ENCODE results near the gene CKS2. TPM values are rescaled to one million over a fixed set of nuclear protein-coding genes. Genes with fewer than 3 reads are reported as not detected.

CKS2 gene
- polyA plus RNA-seq, 1 donor from 2014 or later = 48.5 TPM

DNA sequence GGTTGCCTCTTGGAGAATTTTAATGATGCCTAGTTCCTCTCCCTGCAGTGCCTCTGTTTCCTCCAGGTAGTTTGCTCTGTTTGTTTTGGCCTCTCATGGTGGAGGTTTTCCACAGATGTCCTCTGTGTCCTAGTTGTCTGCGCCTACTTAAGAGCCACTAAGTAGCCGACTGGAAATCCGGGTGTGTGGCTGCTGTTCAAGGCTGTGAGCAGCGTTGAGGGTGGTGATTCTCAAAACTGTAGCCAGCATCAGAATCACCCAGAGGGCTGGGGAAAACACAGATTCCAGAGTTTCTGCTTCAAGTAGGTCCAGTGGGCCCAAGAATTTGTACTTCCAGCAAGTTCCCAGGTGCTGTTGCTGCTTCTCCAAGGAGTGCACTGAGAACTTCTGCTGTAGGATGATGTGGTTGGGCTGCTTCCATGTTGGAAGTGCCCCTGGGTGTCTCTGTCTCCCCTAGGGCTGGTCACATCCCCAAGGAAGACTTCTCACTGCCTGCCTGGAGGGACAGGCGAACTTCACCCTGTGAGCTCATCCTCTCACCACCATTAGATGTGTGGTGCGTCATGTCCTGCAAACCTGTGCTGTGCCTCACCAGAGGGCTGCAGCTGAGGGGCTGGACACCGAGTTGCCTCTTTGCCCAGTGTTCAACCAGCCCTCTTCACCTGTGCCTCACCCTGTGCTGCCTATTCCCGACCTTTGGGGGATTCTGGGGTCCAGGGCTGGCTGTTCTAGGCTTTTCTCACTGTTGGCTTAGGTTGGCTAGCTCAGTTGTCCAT lies 42.1 kb downstream of the CKS2 start:
- Histone ChIP-seq H3K9ac (ENCODE audit: low read length) (no peak overlapping the region), H3K9me2 (ENCODE audit: insufficient read depth, low read length) (no peaks in the 10 kb centered on the region), H4K20me1 (ENCODE audit: insufficient read depth) (no peaks in the 10 kb centered on the region), H3K9me3 (ENCODE audit: low read length) (no peaks in the 10 kb centered on the region), H3F3A (ENCODE audit: insufficient read depth, low read length, poor library complexity, severe bottlenecking) (no peaks in the 10 kb centered on the region), H2AFZ (ENCODE audit: low read depth, low read length) (no peak overlapping the region), H3K36me3 (ENCODE audit: insufficient read depth, low read length) (peaks cover 12% of the 10 kb centered on the region), H3K27ac (ENCODE audit: low read length) (no peak overlapping the region), H3K79me2 (replicated peaks; ENCODE audit: insufficient read depth, low read length) (no peaks in the 10 kb centered on the region), H3K4me2 (ENCODE audit: low read length) (no peak overlapping the region), H3K4me3 (ENCODE audit: low read length) (no peak overlapping the region), H3K27me3 (ENCODE audit: insufficient read depth, low read depth, low read length) (no peaks in the 10 kb centered on the region)
- TF ChIP-seq TAF1 (IDR thresholded peaks at IDR 0.05; ENCODE audit: low read depth) (no peak), RAD21 (conservative IDR thresholded peaks at IDR 0.05) (no peak), SMC3 (conservative IDR thresholded peaks at IDR 0.05; ENCODE audit: poor library complexity) (no peak), EZH2 (IDR thresholded peaks at IDR 0.05; ENCODE audit: borderline replicate concordance, insufficient read depth, low read length, poor library complexity, severe bottlenecking) (no peak), POLR2AphosphoS5 (IDR thresholded peaks at IDR 0.05) (no peak), EP300 (conservative IDR thresholded peaks at IDR 0.05; ENCODE audit: poor library complexity, severe bottlenecking) (no peak), MXI1 (conservative IDR thresholded peaks at IDR 0.05; ENCODE audit: poor library complexity, severe bottlenecking) (no peak)
- TF ChIP-seq, protein P1, sequence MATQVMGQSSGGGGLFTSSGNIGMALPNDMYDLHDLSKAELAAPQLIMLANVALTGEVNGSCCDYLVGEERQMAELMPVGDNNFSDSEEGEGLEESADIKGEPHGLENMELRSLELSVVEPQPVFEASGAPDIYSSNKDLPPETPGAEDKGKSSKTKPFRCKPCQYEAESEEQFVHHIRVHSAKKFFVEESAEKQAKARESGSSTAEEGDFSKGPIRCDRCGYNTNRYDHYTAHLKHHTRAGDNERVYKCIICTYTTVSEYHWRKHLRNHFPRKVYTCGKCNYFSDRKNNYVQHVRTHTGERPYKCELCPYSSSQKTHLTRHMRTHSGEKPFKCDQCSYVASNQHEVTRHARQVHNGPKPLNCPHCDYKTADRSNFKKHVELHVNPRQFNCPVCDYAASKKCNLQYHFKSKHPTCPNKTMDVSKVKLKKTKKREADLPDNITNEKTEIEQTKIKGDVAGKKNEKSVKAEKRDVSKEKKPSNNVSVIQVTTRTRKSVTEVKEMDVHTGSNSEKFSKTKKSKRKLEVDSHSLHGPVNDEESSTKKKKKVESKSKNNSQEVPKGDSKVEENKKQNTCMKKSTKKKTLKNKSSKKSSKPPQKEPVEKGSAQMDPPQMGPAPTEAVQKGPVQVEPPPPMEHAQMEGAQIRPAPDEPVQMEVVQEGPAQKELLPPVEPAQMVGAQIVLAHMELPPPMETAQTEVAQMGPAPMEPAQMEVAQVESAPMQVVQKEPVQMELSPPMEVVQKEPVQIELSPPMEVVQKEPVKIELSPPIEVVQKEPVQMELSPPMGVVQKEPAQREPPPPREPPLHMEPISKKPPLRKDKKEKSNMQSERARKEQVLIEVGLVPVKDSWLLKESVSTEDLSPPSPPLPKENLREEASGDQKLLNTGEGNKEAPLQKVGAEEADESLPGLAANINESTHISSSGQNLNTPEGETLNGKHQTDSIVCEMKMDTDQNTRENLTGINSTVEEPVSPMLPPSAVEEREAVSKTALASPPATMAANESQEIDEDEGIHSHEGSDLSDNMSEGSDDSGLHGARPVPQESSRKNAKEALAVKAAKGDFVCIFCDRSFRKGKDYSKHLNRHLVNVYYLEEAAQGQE (IDR thresholded peaks at IDR 0.05; ENCODE audit: borderline replicate concordance) = no peak
- TF ChIP-seq, protein P2, sequence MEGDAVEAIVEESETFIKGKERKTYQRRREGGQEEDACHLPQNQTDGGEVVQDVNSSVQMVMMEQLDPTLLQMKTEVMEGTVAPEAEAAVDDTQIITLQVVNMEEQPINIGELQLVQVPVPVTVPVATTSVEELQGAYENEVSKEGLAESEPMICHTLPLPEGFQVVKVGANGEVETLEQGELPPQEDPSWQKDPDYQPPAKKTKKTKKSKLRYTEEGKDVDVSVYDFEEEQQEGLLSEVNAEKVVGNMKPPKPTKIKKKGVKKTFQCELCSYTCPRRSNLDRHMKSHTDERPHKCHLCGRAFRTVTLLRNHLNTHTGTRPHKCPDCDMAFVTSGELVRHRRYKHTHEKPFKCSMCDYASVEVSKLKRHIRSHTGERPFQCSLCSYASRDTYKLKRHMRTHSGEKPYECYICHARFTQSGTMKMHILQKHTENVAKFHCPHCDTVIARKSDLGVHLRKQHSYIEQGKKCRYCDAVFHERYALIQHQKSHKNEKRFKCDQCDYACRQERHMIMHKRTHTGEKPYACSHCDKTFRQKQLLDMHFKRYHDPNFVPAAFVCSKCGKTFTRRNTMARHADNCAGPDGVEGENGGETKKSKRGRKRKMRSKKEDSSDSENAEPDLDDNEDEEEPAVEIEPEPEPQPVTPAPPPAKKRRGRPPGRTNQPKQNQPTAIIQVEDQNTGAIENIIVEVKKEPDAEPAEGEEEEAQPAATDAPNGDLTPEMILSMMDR (IDR thresholded peaks at IDR 0.05; ENCODE audit: poor library complexity, severe bottlenecking) = no peak

DNA sequence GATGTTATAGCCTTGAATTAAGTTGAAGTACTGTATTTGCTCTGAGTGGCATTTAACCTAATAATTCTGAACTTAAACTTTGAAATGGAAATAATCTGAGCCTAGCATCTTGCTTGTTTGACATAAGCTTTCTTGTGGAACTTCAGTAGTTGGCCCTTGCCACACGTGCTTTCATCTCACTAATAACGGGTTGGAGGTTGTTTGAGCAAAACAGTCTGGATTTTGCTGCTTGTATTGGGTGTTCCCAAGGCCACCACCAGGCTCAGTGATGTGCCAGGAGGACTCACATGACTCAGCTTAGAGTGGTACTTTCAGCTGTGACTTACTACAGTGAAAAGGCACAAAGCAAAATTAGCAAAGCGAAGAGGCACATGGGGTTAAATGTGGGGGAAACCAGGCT lies 43.0 kb downstream of the CKS2 start:
- Histone ChIP-seq H4K20me1 (ENCODE audit: insufficient read depth) (no peaks in the 10 kb centered on the region), H2AFZ (ENCODE audit: low read depth, low read length) (no peak overlapping the region), H3K27me3 (ENCODE audit: insufficient read depth, low read depth, low read length) (no peaks in the 10 kb centered on the region), H3K9me3 (ENCODE audit: low read length) (no peaks in the 10 kb centered on the region), H3K9me2 (ENCODE audit: insufficient read depth, low read length) (no peaks in the 10 kb centered on the region), H3F3A (ENCODE audit: insufficient read depth, low read length, poor library complexity, severe bottlenecking) (no peaks in the 10 kb centered on the region), H3K4me3 (ENCODE audit: low read length) (no peak overlapping the region), H3K9ac (ENCODE audit: low read length) (no peak overlapping the region), H3K4me2 (ENCODE audit: low read length) (no peak overlapping the region), H3K36me3 (ENCODE audit: insufficient read depth, low read length) (peaks cover 12% of the 10 kb centered on the region), H3K79me2 (replicated peaks; ENCODE audit: insufficient read depth, low read length) (no peaks in the 10 kb centered on the region), H3K27ac (ENCODE audit: low read length) (no peak overlapping the region)
- TF ChIP-seq TAF1 (IDR thresholded peaks at IDR 0.05; ENCODE audit: low read depth) (no peak), RAD21 (conservative IDR thresholded peaks at IDR 0.05) (no peak), POLR2AphosphoS5 (IDR thresholded peaks at IDR 0.05) (no peak), EP300 (conservative IDR thresholded peaks at IDR 0.05; ENCODE audit: poor library complexity, severe bottlenecking) (no peak), EZH2 (IDR thresholded peaks at IDR 0.05; ENCODE audit: borderline replicate concordance, insufficient read depth, low read length, poor library complexity, severe bottlenecking) (no peak), SMC3 (conservative IDR thresholded peaks at IDR 0.05; ENCODE audit: poor library complexity) (no peak), MXI1 (conservative IDR thresholded peaks at IDR 0.05; ENCODE audit: poor library complexity, severe bottlenecking) (no peak)
- TF ChIP-seq, protein P2 (IDR thresholded peaks at IDR 0.05; ENCODE audit: poor library complexity, severe bottlenecking) = no peak
- TF ChIP-seq, protein P1 (IDR thresholded peaks at IDR 0.05; ENCODE audit: borderline replicate concordance) = no peak
